SK-N-SH (cell line): Measurements from ENCODE around the gene SLC7A14. TPM values are rescaled to one million over a fixed set of nuclear protein-coding genes. Genes with fewer than 3 reads are reported as not detected.
A peak's percentile ranks its signal among the peaks of the same experiment; 100 is the strongest.

Experiments
- CTCF ChIA-PET: fragments of 300-600, 350-600 bp; formaldehyde crosslinking; extraction: SDS; loops from one replicate; lab custom pipeline; 2021; lab: Yijun Ruan, JAX
- POLR2A ChIA-PET: fragments of 350-600 bp; sonication (Branson Sonifier 250); formaldehyde crosslinking; extraction: SDS; loops from one replicate; lab custom pipeline; 2020; ENCODE audit warnings: antibody characterized with exemption, inconsistent platforms; lab: Yijun Ruan, JAX
- DNase-seq: peaks from one replicate; pipeline ENCODE4 v3.0.0; 2012
- H2AFZ ChIP-seq: fragments of 200-600 bp; sonication (generic); 2 replicates; pipeline ENCODE4 v1.8.1; 2016; ENCODE audit warnings: antibody characterized with exemption, mild to moderate bottlenecking, low read depth
- H3F3A ChIP-seq: fragments of 200-600 bp; sonication (generic); replicated peaks from 2 replicates; pipeline ENCODE3; 2016; ENCODE audit warnings: antibody characterized with exemption, mild to moderate bottlenecking; ENCODE audit not compliant: insufficient read depth
- H3K27ac ChIP-seq, 2 experiments: fragments of 200-500 bp in 1 of 2; fragments of 200-600 bp in 1 of 2; sonication (Bioruptor generic) in 1 of 2; sonication (generic), shearing (Covaris generic) in 1 of 2; 2 replicates each; pipeline versions ENCODE4 v1.5.1 to v1.6.1; 2014 to 2016; ENCODE audit warnings: low read depth in 2 of 2, inconsistent platforms in 1 of 2, low read length in 1 of 2, mild to moderate bottlenecking in 1 of 2, mixed read lengths in 1 of 2
- H3K27me3 ChIP-seq: fragments of 200-600 bp; sonication (generic), shearing (Covaris generic); 2 replicates; pipeline ENCODE4 v1.6.1; 2016; ENCODE audit warnings: mixed run types; ENCODE audit not compliant: insufficient read depth
- H3K36me3 ChIP-seq, 2 experiments: fragments of 200-500 bp in 1 of 2; fragments of 200-600 bp in 1 of 2; sonication (Bioruptor generic) in 1 of 2; sonication (generic) in 1 of 2; replicated peaks in 1 of 2; 2 replicates each; pipeline versions ENCODE3 to v1.5.1; 2014 to 2016; ENCODE audit warnings: low read length in 1 of 2, mild to moderate bottlenecking in 1 of 2; ENCODE audit not compliant: insufficient read depth in 2 of 2, control insufficient read depth in 1 of 2
- H3K4me1 ChIP-seq, 2 experiments: fragments of 200-500 bp in 1 of 2; fragments of 200-600 bp in 1 of 2; sonication (Bioruptor generic) in 1 of 2; sonication (generic), shearing (Covaris generic) in 1 of 2; 2 replicates each; pipeline versions ENCODE4 v1.5.1 to v1.6.1; 2014 to 2016; ENCODE audit warnings: low read depth in 1 of 2, low read length in 1 of 2, mixed run types in 1 of 2; ENCODE audit not compliant: insufficient read depth in 2 of 2, control insufficient read depth in 1 of 2
- H3K4me2 ChIP-seq: fragments of 200-600 bp; sonication (generic), shearing (Covaris generic); 2 replicates; pipeline ENCODE4 v1.6.1; 2017; ENCODE audit warnings: mixed run types
- H3K4me3 ChIP-seq, 2 experiments: fragments of 200-500 bp in 1 of 2; fragments of 200-600 bp in 1 of 2; sonication (Bioruptor generic) in 1 of 2; sonication (generic), shearing (Covaris generic) in 1 of 2; 2 replicates each; pipeline versions ENCODE4 v1.5.1 to v1.8.1; 2014 to 2016; ENCODE audit warnings: low read depth in 2 of 2, inconsistent platforms in 1 of 2, low read length in 1 of 2, mild to moderate bottlenecking in 1 of 2, mixed read lengths in 1 of 2, moderate library complexity in 1 of 2
- H3K79me2 ChIP-seq: fragments of 200-600 bp; sonication (generic); 2 replicates; pipeline ENCODE4 v1.8.1; 2017; ENCODE audit warnings: mild to moderate bottlenecking; ENCODE audit not compliant: insufficient read depth
- H3K9ac ChIP-seq: fragments of 200-600 bp; sonication (generic); 2 replicates; pipeline ENCODE4 v1.6.1; 2017; ENCODE audit warnings: mixed run types
- H3K9me2 ChIP-seq: fragments of 200-600 bp; sonication (generic); 2 replicates; pipeline ENCODE4 v1.6.1; 2017; ENCODE audit warnings: mixed run types
- H3K9me3 ChIP-seq: fragments of 200-600 bp; sonication (generic); 2 replicates; pipeline ENCODE4 v1.6.1; 2017; ENCODE audit warnings: mixed run types, mild to moderate bottlenecking, moderate library complexity
- H4K20me1 ChIP-seq: fragments of 200-600 bp; sonication (generic); 2 replicates; pipeline ENCODE4 v1.6.1; 2017; ENCODE audit warnings: mild to moderate bottlenecking, mixed run types; ENCODE audit not compliant: insufficient read depth
- CHD2 ChIP-seq: fragments of 150-350 bp; IDR thresholded peaks from 2 replicates; pipeline ENCODE4 v1.6.1; 2018; ENCODE audit warnings: low read length; ENCODE audit not compliant: partially characterized antibody
- EP300 ChIP-seq, 2 experiments: IDR thresholded peaks; 2 replicates each; pipeline versions ENCODE4 v1.4.0 to v1.6.1; 2012; ENCODE audit warnings: borderline replicate concordance in 1 of 2, low read depth in 1 of 2, low read length in 1 of 2
- EZH2phosphoT487 ChIP-seq: fragments of 200-600 bp; sonication (generic); IDR thresholded peaks from 2 replicates; pipeline ENCODE4 v1.6.1; 2017; ENCODE audit warnings: low read depth, mixed run types, mild to moderate bottlenecking, antibody characterized with exemption, moderate library complexity, borderline replicate concordance
- IRF3 ChIP-seq: fragments of 150-350 bp; IDR thresholded peaks from 2 replicates; pipeline ENCODE4 v1.6.1; 2016; ENCODE audit warnings: mild to moderate bottlenecking, low read depth, low read length
- NFIC ChIP-seq: IDR thresholded peaks from 2 replicates; pipeline ENCODE4 v1.4.0; 2012; ENCODE audit warnings: borderline replicate concordance
- NRF1 ChIP-seq: IDR thresholded peaks from 2 replicates; pipeline ENCODE4 v1.6.1; 2012; ENCODE audit warnings: low read depth, mild to moderate bottlenecking, low read length
- RXRA ChIP-seq: IDR thresholded peaks from 2 replicates; pipeline ENCODE4 v1.4.0; 2012; ENCODE audit warnings: low read depth, mild to moderate bottlenecking, borderline replicate concordance
- SIN3A ChIP-seq: IDR thresholded peaks from 2 replicates; pipeline ENCODE4 v1.6.1; 2012; ENCODE audit warnings: low read depth, mild to moderate bottlenecking, low read length, moderate library complexity, borderline replicate concordance
- SMC3 ChIP-seq: IDR thresholded peaks from 2 replicates; pipeline ENCODE4 v1.6.1; 2012; ENCODE audit warnings: low read depth, low read length, improper control_type of control experiment
- USF1 ChIP-seq: IDR thresholded peaks from 2 replicates; pipeline ENCODE4 v1.4.0; 2012; ENCODE audit warnings: low read depth, borderline replicate concordance
- WGBS: methylation state at CpG from one replicate; pipeline ENCODE4 v1.1.6; 2017; ENCODE audit warnings: low lambda C conversion rate; 5-methylcytosine and 5-hydroxymethylcytosine counted together
- polyA plus RNA-seq, 3 experiments: library from polyadenylated mRNA; depleted of rRNA; stranded (reverse); fragments of >200 nt; gene quantifications; 2 replicates each; pipeline ENCODE4 v1.2.3, GENCODE V29; 2012

Gene SLC7A14
- polyA plus RNA-seq, 1 of the 3 experiments (the other 2 are of a cell fraction), result 2.5 TPM

GRCh38 chr3:170421111-170421641, 164.7 kb downstream of the SLC7A14 start:
- POLR2A ChIA-PET, result no interaction called here
- peak; percentile 27 for DNase-seq
- H3K9me3 ChIP-seq, result no peaks in the 10 kb centered on the region
- no peak for TF ChIP-seq SIN3A
- TF ChIP-seq EP300 (IDR thresholded peaks at IDR 0.05; ENCODE audit: borderline replicate concordance in 1 of 2, low read depth in 1 of 2, low read length in 1 of 2), result no peak
- TF ChIP-seq RXRA, result no peak
- no peaks in the 10 kb centered on the region for H3K79me2 ChIP-seq
- no peaks in the 10 kb centered on the region for H3K9me2 ChIP-seq
- no peaks in the 10 kb centered on the region for H3K36me3 ChIP-seq
- peaks cover 0 to 16% of the 10 kb centered on the region in 2 experiments; a peak in 1 of 4 replicates for H3K4me1 ChIP-seq
- no peaks in the 10 kb centered on the region for H3F3A ChIP-seq
- no peak overlapping the region for H3K4me2 ChIP-seq
- H2AFZ ChIP-seq, result no peak overlapping the region
- H4K20me1 ChIP-seq, result no peaks in the 10 kb centered on the region
- H3K4me3 ChIP-seq, result no peak overlapping the region
- CTCF ChIA-PET, result interaction anchor here (1.7 kb wide), 1 partner anchor 391 kb away, joined by 5 read pairs; no protein-coding TSS in a partner anchor
- H3K27me3 ChIP-seq, result no peaks in the 10 kb centered on the region
- H3K27ac ChIP-seq, result no peak overlapping the region
- no peak overlapping the region for H3K9ac ChIP-seq
- WGBS, result 88% methylated on average over 10 of the region's 12 CpGs

GRCh38 chr3:170420307-170420821, 165.5 kb downstream of the SLC7A14 start:
- no peaks in the 10 kb centered on the region for H3K9me3 ChIP-seq
- WGBS, result 96% methylated on average over 12 of the region's 17 CpGs
- H3K9me2 ChIP-seq, result no peaks in the 10 kb centered on the region
- no peak overlapping the region for H3K9ac ChIP-seq
- no peaks in the 10 kb centered on the region for H3K27me3 ChIP-seq
- no peaks in the 10 kb centered on the region for H3K36me3 ChIP-seq
- no peak overlapping the region for H3K27ac ChIP-seq
- H3F3A ChIP-seq, result no peaks in the 10 kb centered on the region
- CTCF ChIA-PET, result interaction anchor here (1.0 to 1.7 kb wide), 2 partner anchors 7 to 392 kb away, joined by 3 to 5 read pairs; no protein-coding TSS in a partner anchor
- no peak overlapping the region for H2AFZ ChIP-seq
- H3K79me2 ChIP-seq, result no peaks in the 10 kb centered on the region
- TF ChIP-seq CHD2, result no peak
- TF ChIP-seq NFIC, result no peak
- no peak for TF ChIP-seq USF1
- no peak for TF ChIP-seq IRF3
- TF ChIP-seq SIN3A, result no peak
- TF ChIP-seq SMC3, result no peak
- no peak for TF ChIP-seq NRF1
- no peak for TF ChIP-seq EZH2phosphoT487
- peaks cover 0 to 8% of the 10 kb centered on the region in 2 experiments; a peak in 1 of 4 replicates for H3K4me1 ChIP-seq
- H3K4me3 ChIP-seq, result no peak overlapping the region
- H4K20me1 ChIP-seq, result no peaks in the 10 kb centered on the region
- no peak overlapping the region for H3K4me2 ChIP-seq
- POLR2A ChIA-PET, result no interaction called here
- DNase-seq, result no peak
